ENCODE measurements around the gene PCDH17.

Gene PCDH17

DNA sequence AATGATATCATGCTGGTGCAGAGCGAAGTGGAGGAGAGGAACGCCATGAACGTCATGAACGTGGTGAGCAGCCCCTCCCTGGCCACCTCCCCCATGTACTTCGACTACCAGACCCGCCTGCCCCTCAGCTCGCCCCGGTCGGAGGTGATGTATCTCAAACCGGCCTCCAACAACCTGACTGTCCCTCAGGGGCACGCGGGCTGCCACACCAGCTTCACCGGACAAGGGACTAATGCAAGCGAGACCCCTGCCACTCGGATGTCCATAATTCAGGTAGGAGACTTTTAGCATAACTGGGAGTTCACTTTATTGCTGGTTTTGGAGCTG lies 3.3 kb downstream of the PCDH17 start:
- DNase-seq (ENCODE audit: low spot score) = no peak

DNA sequence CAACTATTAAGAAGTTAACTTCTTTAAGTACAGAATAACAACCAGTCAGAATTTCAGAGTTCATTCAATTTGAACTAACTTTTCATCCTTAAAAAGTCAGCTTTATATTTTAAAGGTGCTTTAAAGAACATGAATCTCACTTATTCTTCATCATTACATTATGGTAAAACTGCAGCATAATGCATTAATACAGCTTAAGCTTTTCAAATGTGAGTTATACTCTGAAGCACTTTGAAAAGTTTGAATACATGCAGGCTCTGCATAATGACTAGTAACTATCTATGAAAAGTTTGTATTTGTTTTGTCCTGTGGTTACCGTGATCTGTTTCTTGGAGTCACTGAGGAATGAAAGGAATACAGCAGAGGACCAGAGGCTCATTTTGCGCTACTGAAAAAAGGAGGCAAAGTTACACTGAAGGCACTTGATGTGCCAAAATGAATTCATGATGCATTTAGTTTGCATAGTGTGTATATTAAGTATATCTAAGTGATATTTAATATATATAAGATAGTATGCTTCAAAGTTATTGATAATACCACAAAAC lies 4.1 kb downstream of the PCDH17 start:
- no peak for DNase-seq (ENCODE audit: low spot score)

DNA sequence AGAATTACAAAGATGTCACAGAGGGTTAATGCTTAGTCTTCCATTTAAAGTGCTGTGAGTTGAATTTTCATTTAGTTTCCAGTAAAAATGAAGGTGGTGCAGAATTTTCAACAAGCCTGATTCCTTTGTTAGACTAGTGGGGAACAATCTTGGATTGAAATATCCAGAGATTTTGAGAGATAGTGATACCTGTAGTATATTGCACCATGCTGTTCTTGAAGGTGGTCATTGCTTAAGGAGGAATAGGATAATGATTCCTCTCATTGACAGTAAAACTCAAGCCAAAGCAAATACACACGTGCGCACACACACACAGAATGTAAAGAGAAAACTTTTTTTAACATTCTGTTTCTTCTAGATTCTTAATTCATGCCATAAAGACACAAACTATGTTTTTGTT lies 5.3 kb downstream of the PCDH17 start:
- DNase-seq (ENCODE audit: low spot score) = no peak

DNA sequence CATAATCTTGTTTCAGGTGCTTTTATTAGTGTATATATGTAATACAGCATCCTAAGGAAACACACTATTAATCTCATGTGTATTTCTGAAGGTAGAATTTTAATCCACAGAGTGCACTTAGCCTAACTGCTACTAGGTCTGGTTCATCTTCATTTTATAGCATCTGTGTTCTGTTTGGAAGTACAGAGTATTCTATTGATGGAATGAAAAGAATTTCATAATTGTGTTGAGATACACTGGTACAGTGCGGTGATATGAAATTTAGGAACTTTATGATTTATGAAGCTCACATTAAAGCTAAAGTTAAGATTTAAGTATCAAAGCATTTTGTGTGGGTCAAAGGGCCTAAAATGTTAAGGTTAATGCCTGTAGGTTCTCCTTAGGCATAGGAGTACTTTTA lies 6.0 kb downstream of the PCDH17 start:
- no peak for DNase-seq (ENCODE audit: low spot score)

DNA sequence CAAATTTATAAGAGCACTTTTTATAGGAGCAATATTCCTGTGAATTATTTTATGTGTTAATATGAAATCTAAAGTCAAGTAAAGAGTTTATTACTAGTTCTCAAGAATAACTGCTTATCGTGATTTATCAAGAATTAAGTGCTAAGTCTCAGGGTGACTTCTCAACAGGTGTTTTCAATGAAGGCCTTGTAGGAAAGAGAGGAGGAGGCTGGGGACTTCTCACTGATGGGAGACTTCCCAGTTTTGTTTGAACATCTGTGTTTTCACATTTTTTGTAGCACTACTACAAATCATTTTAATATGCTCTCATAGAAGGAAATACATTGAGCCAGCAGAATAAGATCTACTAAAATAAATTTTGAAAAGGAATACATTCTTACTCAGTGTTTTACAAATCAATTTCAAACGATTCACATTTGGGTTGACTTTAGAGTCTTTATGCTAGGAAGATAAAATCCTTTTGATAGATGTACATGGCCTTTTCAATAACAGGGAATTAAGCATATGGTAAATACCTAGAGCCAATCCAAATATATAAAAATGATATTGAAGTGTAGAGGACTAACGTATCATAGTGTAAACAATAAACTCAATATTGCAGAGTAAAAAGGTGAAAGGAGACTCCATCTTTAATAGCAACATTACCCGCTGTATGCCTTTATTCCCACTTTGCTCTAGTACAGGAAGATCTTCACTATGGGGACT lies 6.8 kb downstream of the PCDH17 start:
- DNase-seq (ENCODE audit: low spot score) = no peak

DNA sequence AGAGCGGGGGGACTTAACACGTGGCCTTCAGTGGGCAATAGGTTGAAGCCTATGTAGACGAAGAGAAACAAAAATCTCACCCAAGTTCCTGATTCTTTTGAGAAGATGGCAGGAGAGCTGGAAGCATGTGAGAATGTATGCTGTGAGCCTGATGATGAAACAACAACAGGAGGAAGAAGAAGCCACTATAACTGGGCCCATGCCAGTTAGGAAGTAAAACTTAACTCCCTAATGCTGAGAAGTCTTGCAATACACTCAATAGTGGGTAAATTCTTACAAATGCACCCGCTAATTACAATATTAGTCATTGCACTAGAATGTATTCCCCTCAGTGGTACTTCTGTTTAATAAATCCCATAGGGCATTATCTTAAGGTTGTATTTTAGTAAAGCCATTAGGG lies 9.1 kb downstream of the PCDH17 start:
- DNase-seq (ENCODE audit: low spot score) = no peak

DNA sequence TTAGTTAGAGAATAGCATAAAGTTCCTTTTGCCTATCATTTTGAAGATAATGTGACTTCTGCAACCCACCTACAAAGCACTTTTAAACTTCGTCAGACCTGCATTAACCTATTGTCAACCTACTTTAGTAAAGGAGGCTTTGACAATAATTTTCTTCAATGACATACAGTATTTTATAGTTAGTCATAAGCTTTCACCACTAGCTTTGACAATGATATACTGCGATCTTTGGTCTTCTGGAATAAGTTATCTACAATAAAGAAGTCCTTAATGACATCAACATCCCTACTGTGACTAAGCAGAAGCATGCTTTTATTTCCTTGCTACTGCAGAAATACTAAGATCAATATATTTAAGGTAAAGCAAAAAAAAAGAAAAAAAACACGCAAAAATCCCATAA lies 9.5 kb downstream of the PCDH17 start:
- DNase-seq (ENCODE audit: low spot score) = no peak

DNA sequence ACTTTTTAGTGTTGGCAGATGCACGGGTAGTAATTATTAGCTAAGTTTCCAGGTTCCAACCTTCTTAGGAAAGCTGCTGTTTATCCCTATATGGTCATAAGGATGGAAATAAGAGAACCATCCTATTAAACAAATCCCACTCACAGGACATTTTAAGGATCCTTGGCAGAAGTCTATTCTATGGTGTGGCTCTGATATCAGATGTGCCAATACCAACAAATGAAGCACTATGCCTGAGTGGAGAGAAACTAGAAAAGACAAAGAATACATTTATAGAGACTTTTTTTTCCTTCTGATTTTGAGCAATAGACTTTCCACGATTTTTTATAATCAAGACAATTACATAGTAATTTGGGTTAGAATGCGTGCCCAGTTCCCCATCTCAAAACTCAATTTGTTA lies 12.6 kb downstream of the PCDH17 start:
- DNase-seq (ENCODE audit: low spot score) = no peak

DNA sequence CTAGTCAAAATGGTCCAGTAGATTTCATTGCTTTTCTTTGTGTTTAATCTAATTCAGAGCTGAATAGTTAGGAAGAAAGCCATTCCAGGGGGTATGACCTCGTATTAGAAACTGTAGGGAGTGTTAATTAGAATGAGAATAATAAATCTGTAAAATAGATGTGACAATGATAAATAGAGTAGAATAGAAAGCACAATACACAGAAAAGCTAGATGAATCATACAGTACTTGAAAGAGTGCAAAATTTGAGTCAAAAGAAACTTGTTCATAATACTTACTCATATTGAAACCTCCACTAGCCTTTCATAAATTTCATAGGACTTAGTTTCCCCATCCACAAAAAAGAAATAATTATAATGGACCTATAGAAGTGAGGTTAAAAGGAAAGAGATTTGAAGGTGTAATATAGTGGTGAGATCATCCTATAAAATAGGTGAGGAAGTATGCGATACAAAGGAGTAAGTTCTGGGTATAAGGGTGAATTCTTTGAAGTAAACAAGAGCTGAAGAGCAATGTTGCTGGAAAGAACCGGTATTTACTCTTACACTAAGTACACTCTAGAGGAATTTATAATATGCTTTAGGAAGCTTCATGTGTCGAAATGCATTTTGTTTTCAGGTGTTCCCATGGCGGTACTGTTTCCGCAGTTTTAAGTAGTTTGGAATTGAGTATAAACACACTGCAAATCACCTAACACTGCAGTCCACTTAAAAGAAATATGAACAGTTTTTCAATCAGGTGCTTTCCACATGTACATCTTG lies 21.9 kb downstream of the PCDH17 start:
- no peak for DNase-seq (ENCODE audit: low spot score)

DNA sequence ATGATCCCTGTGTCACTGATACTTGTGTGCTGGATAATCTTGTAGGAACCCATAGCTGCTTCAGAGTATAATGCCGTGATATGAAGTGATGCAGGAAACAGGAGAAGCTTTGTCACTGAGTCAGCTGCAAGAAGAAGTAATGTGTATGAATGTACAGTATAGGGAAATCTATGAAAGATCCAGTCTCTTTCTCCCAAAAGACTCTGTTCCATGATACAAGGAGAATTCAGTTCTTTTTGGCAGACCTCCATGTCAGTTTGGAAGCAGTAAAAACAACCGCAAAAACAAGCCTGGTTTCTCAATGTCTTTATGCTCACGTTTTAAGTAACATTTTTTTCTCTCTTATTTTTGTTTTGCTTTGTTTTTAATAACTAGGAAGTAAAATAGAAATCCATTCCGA lies 33.9 kb downstream of the PCDH17 start:
- no peak for DNase-seq (ENCODE audit: low spot score)

DNA sequence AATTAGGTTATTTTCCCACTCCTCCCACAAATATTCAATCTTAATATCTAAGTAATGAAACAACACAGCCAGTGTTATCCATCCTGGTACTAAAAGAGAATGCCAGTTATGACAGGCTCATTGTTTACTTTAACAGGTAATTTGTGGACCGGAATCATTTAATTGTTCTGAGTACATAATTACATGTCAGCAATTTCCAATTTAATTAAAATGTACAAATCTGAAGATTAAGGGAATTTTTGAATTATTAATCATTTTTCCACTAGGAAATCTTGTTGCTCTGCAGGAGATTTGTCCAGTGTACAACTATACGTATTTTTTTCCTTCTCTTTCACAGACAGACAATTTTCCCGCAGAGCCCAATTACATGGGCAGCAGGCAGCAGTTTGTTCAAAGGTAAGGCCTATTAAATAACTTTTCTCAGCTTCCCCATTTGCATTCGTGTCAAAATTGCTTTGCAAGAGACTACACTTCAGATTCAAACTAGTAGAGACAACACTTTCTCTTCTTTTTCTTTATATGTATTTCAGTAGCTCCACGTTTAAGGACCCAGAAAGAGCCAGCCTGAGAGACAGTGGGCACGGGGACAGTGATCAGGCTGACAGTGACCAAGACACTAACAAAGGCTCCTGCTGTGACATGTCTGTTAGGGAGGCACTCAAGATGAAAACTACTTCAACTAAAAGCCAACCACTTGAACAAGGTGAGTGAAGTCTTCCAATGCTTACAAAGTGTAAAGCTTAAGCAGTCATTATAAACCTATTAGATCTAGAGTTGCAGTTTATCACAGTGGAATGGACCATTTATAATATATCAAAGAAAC lies 34.8 kb downstream of the PCDH17 start:
- DNase-seq (ENCODE audit: low spot score) = no peak

DNA sequence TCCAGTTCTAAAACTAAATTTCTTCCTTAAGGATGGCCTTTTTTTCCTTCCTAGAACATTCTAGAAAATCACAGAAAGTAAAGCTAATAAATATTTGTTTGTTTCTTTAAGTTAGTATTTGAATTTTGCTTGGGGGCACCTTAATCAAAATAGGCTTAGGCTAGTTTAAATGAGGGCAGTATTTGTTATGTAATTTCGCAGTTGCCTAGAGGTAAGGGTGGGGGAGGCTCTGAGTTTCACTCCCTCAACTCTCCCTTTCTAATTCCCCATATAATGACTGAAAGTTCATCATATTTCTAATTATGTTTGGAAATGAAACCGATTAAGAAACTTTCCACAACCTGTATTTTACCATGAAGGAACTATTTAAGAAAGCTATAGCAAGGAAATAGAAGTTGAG lies 40.6 kb downstream of the PCDH17 start:
- no peak for DNase-seq (ENCODE audit: low spot score)

DNA sequence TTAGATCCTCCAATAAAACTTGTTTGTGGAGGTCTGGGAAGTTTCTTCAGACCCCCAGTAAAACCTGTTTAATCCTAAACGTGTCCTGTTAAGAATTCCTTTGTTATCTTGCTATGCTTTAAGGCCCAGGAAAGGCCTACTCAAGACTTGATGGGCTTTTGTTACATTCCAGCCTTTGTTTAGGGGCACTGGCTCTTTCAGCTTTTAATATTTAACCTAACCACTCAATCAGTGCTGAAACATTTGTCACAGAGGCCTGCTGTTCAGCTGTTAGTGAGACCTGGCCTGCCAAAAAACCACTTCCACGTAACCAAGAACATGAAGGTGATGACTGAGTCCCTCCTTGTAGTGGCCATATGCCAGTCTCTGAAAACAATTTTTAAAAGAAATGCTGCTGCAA lies 41.7 kb downstream of the PCDH17 start:
- DNase-seq (ENCODE audit: low spot score) = no peak

DNA sequence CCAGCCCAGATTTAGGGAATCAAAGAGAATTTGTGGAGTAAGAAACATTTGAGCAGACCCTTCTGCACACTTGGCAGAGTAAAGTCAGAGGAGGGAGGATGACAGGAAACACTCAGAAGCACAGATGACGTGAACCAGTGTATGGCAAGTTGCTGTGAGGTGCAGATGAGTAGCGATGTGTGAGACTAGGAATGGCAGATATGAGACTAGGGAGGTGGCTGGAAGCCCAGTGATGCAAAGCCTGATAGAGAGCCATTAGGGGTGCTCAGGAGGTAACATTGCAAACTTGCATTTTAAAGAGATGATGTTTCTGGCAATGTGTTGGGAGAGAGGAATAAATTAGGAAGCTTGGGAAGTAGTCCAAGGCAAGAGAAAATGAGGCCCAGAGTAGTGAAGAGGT lies 44.0 kb downstream of the PCDH17 start:
- DNase-seq (ENCODE audit: low spot score) = no peak

DNA sequence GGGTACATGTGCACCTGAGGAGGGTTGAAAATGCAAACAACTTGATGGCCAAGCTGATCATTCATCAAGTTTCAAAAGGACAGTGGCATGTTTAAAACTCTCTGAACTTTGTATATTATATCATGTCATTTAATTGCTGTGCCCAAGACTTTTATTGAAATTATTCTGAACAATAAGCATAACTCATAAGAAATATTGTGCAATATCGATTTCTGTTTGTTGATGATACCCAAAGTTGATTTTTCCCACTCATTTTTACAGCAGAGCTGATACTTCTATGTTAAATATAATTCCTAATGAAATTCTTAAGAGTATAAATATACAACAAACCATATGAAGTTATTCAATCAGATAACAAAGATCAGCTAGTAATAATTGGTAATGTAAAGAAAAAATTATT lies 49.1 kb downstream of the PCDH17 start:
- no peak for DNase-seq (ENCODE audit: low spot score)

DNA sequence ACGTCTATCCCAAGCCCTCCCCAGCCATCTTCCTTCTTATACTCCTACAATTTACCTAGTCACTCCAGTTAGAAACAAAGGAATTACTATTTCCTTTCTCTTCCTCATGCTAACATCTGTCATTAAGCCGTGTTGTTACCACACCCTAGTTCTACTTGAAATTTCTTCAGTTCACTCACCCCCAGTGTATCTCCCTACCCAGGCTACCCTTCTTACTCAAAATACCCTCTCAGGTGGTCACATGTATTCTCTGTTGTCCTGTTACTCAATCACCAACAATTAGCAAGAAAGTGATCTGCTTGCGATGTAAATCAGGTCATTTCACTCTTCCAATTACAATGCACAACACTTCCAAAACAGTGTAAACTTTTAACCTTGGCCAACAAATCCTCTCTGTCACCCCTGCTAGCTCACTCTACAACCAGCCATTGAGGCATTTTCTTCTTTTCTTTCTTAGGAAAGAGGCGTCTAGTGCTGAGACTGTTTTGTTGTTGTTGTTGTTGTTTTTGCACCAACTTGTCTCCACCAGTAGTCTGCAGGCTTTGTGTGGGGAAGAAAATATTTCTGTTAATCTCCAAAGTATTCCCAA lies 50.7 kb downstream of the PCDH17 start:
- no peak for DNase-seq (ENCODE audit: low spot score)

DNA sequence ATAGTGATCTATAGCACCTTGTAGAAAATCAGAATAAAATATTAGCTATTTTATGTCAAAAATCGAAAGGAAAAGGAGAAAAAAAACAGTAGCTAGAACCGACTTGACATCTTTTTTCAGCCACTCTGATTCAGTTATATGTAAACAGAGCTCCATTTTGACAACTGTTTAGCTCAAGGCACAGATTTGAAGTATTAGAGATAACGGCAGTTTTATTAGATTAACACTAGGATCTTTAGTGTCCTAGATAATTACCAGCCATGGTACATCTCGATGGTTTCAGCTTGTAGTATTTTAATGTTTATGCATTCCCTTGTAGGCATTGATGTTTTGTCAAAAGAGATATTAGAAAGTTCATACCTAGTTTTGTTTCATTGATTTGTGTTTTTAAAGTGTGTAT lies 67.3 kb downstream of the PCDH17 start:
- DNase-seq (ENCODE audit: low spot score) = no peak

DNA sequence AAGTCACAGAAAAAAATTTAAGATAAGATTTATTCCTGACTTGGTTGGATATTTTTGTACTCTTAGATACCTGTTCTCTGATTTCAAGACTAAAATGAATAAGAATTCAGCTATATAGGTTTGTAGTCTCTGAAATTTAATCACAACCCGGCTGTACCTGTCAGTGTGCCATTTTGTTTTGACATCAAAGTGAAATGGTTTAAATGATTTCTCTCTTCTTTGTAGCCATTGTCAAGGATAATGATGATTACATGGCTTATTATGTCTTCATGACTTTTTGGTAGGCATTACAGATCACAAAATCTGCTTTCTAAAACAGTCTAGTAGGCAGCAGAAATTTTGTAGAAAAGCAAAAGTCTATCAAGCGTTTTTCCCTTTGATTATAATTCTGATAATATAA lies 72.5 kb downstream of the PCDH17 start:
- DNase-seq (ENCODE audit: low spot score) = no peak

DNA sequence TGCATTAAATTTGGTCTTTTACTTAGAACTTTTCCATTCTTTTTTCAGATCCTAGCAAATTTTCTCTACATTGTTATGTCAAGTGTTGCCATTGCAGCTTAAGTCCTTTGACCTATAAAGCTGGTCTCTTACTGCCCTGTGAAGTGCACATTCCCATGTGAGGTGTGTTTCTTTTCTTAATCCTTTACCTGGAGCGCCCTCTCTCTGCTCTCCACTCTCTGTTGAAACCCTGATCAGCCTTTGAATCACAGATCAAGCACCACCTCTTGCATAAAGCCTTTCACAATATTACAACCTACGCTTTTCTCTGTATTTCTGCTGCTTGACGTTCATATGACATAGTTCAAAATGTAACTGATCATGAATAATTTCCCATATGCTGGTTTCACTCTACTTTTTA lies 84.8 kb downstream of the PCDH17 start:
- no peak for DNase-seq (ENCODE audit: low spot score)

DNA sequence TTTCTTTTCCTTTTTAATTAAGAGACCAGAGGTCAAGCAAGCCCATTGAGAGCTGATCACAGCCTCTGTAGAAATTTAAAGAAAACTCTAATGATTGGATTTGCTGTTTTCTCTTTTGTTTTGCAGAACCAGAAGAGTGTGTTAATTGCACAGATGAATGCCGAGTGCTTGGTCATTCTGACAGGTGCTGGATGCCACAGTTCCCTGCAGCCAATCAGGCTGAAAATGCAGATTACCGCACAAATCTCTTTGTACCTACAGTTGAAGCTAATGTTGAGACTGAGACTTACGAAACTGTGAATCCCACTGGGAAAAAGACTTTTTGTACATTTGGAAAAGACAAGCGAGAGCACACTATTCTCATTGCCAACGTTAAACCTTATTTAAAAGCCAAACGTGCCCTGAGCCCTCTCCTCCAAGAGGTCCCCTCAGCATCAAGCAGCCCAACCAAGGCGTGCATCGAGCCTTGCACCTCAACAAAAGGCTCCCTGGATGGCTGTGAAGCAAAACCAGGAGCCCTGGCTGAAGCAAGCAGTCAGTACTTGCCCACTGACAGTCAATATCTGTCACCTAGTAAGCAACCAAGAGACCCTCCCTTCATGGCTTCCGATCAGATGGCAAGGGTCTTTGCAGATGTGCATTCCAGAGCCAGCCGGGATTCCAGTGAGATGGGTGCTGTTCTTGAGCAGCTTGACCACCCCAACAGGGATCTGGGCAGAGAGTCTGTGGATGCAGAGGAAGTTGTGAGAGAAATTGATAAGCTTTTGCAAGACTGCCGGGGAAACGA lies 93.1 kb downstream of the PCDH17 start:
- DNase-seq (ENCODE audit: low spot score) = no peak

DNA sequence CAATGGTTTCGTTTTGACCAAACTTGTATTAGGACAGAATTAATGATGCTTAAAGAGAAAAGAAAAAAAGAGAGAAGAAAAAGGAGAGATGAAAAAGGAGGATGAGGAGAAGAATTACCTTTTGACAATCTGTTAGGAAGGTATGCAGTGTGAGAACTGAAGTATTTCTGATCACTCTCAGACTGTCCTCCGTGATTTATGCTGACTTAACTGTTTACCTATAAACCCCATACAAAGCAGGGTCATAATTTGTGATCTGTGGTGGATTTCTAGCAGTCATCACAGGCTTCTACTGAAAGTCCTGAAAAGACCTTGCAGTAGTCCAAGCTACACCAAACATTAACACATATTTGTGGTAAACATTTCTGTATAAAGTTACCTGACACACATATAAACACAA lies 93.9 kb downstream of the PCDH17 start:
- DNase-seq (ENCODE audit: low spot score) = no peak

DNA sequence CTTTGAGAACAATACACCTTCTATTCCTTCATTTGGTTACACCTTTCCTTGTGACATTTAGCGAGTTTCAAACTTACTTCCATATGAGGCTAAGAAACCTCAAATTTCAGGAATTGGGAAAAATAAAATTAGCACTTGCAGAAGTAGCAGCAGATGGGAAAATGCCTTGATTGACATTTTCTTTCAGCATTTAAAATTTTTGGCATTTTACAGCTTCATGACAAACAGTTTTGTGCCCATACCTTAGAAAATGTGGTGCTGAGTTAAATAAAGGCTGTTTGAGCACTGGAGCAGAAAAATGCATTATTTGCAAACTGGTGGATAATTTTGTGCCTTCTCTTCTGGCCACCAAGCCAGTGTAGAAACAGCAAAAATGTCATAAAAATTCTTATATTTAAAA lies 95.4 kb downstream of the PCDH17 start:
- no peak for DNase-seq (ENCODE audit: low spot score)
